WTC11 (cell line): ENCODE results near the gene ORAI2.

ENCODE experiments used
- ATF3 ChIP-seq: sonication (generic); formaldehyde crosslinking; conservative IDR thresholded peaks from 2 replicates; pipeline ENCODE4 v1.8.1; 2022; ENCODE audit warnings: mild to moderate bottlenecking, missing genetic modification reagents
- CBFB ChIP-seq: sonication (generic); formaldehyde crosslinking; IDR thresholded peaks from 2 replicates; pipeline ENCODE4 v1.8.1; 2022; ENCODE audit warnings: mild to moderate bottlenecking, low read depth, missing genetic modification reagents
- ESRRA ChIP-seq: sonication (generic); formaldehyde crosslinking; IDR thresholded peaks from 2 replicates; pipeline ENCODE4 v1.8.1; 2022; ENCODE audit warnings: mild to moderate bottlenecking, missing genetic modification reagents, borderline replicate concordance
- GTF2I ChIP-seq: fragments of 250-450 bp; sonication (Bioruptor Pico); conservative IDR thresholded peaks from 2 replicates; pipeline ENCODE4 v1.4.0; 2021; ENCODE audit warnings: mild to moderate bottlenecking
- MLX ChIP-seq: sonication (generic); formaldehyde crosslinking; IDR thresholded peaks from 2 replicates; pipeline ENCODE4 v1.8.1; 2023; ENCODE audit warnings: mild to moderate bottlenecking, missing genetic modification reagents, moderate library complexity
- MXD4 ChIP-seq: fragments of 250-450 bp; sonication (Bioruptor Pico); IDR thresholded peaks from 2 replicates; pipeline ENCODE4 v1.8.0; 2021; ENCODE audit warnings: mild to moderate bottlenecking, moderate library complexity, borderline replicate concordance
- NR2C2 ChIP-seq: sonication (generic); formaldehyde crosslinking; IDR thresholded peaks from 2 replicates; pipeline ENCODE4 v1.8.0; 2022; ENCODE audit warnings: mild to moderate bottlenecking, missing genetic modification reagents
- SP1 ChIP-seq: sonication (generic); formaldehyde crosslinking; conservative IDR thresholded peaks from 2 replicates; pipeline ENCODE4 v1.8.1; 2022; ENCODE audit warnings: missing genetic modification reagents
- ZNF232 ChIP-seq: sonication (generic); formaldehyde crosslinking; IDR thresholded peaks from 2 replicates; pipeline ENCODE4 v1.8.0; 2022; ENCODE audit warnings: mild to moderate bottlenecking, missing genetic modification reagents
- ZNF512 ChIP-seq: sonication (generic); formaldehyde crosslinking; IDR thresholded peaks from 2 replicates; pipeline ENCODE4 v1.8.1; 2022; ENCODE audit warnings: missing genetic modification reagents, borderline replicate concordance
- TF ChIP-seq, protein P1 (sequence below): fragments of 200-600 bp; IDR thresholded peaks from 2 replicates; pipeline ENCODE4 v1.8.0; 2022; ENCODE audit warnings: antibody characterized with exemption
- TF ChIP-seq, protein P2 (sequence below): sonication (generic); formaldehyde crosslinking; IDR thresholded peaks from 2 replicates; pipeline ENCODE4 v1.8.1; 2023; ENCODE audit warnings: mild to moderate bottlenecking, missing genetic modification reagents

DNA sequence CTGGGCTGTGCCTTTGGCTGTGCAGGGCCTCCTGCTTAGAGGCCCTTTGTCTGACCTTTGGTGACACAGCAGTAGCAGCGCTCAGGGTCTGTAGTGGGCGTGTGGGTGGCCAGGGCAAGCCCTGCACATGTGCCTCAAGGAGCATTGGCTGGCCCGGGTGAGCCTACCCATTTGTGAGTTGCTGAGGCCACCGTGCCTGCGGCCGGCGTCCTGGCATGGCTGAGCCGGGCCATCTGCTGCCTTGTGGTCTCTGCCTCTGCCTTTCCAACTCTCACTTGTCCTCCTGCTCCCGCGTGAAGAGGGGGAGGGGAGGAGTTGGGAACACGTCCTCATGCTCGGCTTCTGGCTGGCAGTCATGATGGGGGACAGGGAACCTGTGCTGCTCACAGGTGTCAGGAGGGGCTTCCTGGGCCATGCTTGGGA, 9.2 kb upstream of the ORAI2 start:
- TF ChIP-seq MXD4 (no peak), GTF2I (no peak), NR2C2 (CRISPR knock-in tag) (no peak), MLX (CRISPR knock-in tag) (no peak), ZNF512 (no peak), CBFB (CRISPR knock-in tag) (no peak), ESRRA (CRISPR knock-in tag) (no peak), ZNF232 (CRISPR knock-in tag) (no peak), SP1 (no peak), ATF3 (CRISPR knock-in tag) (no peak)
- TF ChIP-seq, protein P1, sequence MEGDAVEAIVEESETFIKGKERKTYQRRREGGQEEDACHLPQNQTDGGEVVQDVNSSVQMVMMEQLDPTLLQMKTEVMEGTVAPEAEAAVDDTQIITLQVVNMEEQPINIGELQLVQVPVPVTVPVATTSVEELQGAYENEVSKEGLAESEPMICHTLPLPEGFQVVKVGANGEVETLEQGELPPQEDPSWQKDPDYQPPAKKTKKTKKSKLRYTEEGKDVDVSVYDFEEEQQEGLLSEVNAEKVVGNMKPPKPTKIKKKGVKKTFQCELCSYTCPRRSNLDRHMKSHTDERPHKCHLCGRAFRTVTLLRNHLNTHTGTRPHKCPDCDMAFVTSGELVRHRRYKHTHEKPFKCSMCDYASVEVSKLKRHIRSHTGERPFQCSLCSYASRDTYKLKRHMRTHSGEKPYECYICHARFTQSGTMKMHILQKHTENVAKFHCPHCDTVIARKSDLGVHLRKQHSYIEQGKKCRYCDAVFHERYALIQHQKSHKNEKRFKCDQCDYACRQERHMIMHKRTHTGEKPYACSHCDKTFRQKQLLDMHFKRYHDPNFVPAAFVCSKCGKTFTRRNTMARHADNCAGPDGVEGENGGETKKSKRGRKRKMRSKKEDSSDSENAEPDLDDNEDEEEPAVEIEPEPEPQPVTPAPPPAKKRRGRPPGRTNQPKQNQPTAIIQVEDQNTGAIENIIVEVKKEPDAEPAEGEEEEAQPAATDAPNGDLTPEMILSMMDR = no peak
- TF ChIP-seq, protein P2, sequence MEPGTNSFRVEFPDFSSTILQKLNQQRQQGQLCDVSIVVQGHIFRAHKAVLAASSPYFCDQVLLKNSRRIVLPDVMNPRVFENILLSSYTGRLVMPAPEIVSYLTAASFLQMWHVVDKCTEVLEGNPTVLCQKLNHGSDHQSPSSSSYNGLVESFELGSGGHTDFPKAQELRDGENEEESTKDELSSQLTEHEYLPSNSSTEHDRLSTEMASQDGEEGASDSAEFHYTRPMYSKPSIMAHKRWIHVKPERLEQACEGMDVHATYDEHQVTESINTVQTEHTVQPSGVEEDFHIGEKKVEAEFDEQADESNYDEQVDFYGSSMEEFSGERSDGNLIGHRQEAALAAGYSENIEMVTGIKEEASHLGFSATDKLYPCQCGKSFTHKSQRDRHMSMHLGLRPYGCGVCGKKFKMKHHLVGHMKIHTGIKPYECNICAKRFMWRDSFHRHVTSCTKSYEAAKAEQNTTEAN (CRISPR knock-in tag) = no peak
